Neutrophil (primary cell): ENCODE measurements around the gene STARD3NL.

Experiments
- H3K27ac ChIP-seq: fragments of 200-600 bp; sonication (generic); 2 replicates; pipeline ENCODE4 v1.5.1; 2016; ENCODE audit warnings: mild to moderate bottlenecking, moderate library complexity
- H3K27me3 ChIP-seq: fragments of 200-600 bp; sonication (generic); 2 replicates; pipeline ENCODE4 v1.6.0; 2016; ENCODE audit warnings: mild to moderate bottlenecking
- H3K36me3 ChIP-seq: fragments of 200-600 bp; sonication (generic); 2 replicates; pipeline ENCODE4 v1.5.1; 2017
- H3K4me1 ChIP-seq, 2 experiments: fragments of 200-600 bp in 1 of 2; sonication (generic) in 1 of 2; 1 replicate in 1 of 2; 2 replicates in 1 of 2; pipeline versions ENCODE4 v1.5.1 to v1.6.1; 2013 to 2016; ENCODE audit warnings: low read depth in 1 of 2, low read length in 1 of 2, mild to moderate bottlenecking in 1 of 2, moderate library complexity in 1 of 2; ENCODE audit not compliant: control insufficient read depth in 1 of 2, insufficient read depth in 1 of 2
- H3K4me3 ChIP-seq, 2 experiments: fragments of 200-600 bp in 1 of 2; sonication (generic) in 1 of 2; 1 replicate in 1 of 2; 2 replicates in 1 of 2; pipeline ENCODE4 v1.5.1; 2013 to 2016; ENCODE audit warnings: low read depth in 1 of 2, low read length in 1 of 2, mild to moderate bottlenecking in 1 of 2, moderate library complexity in 1 of 2
- H3K9me3 ChIP-seq: fragments of 200-600 bp; sonication (generic); 2 replicates; pipeline ENCODE4 v1.5.1; 2016
- CTCF ChIP-seq: fragments of 200-600 bp; sonication (generic); IDR thresholded peaks from 2 replicates; pipeline ENCODE4 v1.5.1; 2016; ENCODE audit warnings: antibody characterized with exemption

The STARD3NL gene

DNA sequence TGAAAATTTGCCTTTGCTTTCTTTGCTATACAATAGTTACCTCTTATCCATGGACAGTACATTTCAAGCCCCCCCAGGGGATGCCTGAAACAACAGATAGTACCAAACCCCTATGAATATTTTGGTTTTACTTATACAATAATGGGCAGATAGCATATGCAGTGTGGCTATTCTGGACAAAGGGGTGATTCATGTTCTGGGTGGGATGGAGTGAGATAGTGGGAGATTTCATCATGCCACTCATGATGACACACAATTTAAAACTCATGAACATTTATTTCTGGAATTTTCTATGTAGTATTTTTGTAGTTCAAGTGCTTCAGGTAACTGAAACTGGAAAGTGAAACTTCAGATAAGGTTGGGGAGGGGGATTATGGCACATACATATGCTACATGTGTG is 12.0 kb downstream of the STARD3NL start:
- H3K36me3 ChIP-seq, result no peaks in the 10 kb centered on the region
- no peak overlapping the region for H3K27ac ChIP-seq
- no peaks in the 10 kb centered on the region for H3K4me1 ChIP-seq
- no peak overlapping the region for H3K4me3 ChIP-seq
- TF ChIP-seq CTCF, result no peak
- H3K27me3 ChIP-seq, result no peaks in the 10 kb centered on the region
- H3K9me3 ChIP-seq, result no peaks in the 10 kb centered on the region

GRCh38 chr7:38191791-38192190 is 13.7 kb downstream of the STARD3NL start:
- no peaks in the 10 kb centered on the region for H3K27me3 ChIP-seq
- no peak overlapping the region for H3K4me3 ChIP-seq
- H3K9me3 ChIP-seq, result no peaks in the 10 kb centered on the region
- TF ChIP-seq CTCF, result no peak
- peaks cover 2 to 4% of the 10 kb centered on the region in 2 experiments for H3K4me1 ChIP-seq
- H3K36me3 ChIP-seq, result no peaks in the 10 kb centered on the region
- H3K27ac ChIP-seq, result no peak overlapping the region

- Histone ChIP-seq H3K4me1 (peaks cover 6% of the 10 kb centered on the region in 2 experiments), H3K27ac (no peak overlapping the region), H3K27me3 (no peaks in the 10 kb centered on the region), H3K36me3 (no peaks in the 10 kb centered on the region), H3K4me3 (no peak overlapping the region), H3K9me3 (no peaks in the 10 kb centered on the region)
- no peak for TF ChIP-seq CTCF
These were observed 14.3 kb downstream of the STARD3NL start for GRCh38 chr7:38192327-38192726.

DNA sequence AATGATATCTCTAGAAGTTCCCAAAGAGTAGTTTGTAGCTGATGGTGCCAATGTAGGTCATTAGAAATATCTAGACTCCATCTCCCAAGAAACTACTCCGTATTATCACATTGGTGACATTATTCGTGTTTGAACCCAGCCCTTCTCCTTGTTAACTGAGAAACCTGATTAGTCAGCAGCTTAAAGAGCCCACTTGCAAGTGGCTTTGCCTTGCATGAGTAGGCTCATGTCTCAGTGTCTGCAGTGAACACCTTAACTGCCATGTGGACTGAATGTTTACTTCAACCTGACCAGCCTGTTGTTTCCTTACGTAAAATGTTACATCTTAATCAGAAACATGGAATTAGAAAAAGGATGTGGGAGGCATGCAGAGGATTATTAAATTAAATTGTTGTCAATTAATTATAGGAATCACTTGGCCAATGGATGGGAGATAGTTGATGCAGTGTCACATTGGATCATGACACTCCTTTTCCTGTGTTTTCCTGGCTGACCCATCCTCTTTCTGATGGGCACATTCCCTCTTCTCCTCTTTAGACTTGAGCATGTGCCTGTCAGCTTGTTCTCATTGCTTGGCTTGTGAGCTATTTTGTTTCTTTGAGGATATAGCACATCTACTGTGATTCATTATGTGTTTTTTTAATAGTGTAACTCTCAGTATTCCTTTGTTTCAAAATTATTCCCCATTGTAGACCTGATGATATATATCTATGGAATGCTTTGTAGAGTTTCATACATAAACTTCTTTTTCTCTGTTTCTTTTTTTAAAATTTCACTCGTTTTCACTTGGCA is 18.0 kb downstream of the STARD3NL start:
- H3K27ac ChIP-seq, result no peak overlapping the region
- TF ChIP-seq CTCF, result no peak
- no peaks in the 10 kb centered on the region for H3K27me3 ChIP-seq
- no peak overlapping the region for H3K4me3 ChIP-seq
- H3K4me1 ChIP-seq, result peaks cover 6 to 13% of the 10 kb centered on the region in 2 experiments
- H3K36me3 ChIP-seq, result no peaks in the 10 kb centered on the region
- no peaks in the 10 kb centered on the region for H3K9me3 ChIP-seq

GRCh38 chr7:38198366-38198765 is 20.3 kb downstream of the STARD3NL start:
- H3K36me3 ChIP-seq, result peaks cover 6% of the 10 kb centered on the region
- peaks cover 6 to 13% of the 10 kb centered on the region in 2 experiments for H3K4me1 ChIP-seq
- no peak overlapping the region for H3K27ac ChIP-seq
- H3K4me3 ChIP-seq, result no peak overlapping the region
- TF ChIP-seq CTCF, result no peak
- H3K27me3 ChIP-seq, result no peaks in the 10 kb centered on the region
- H3K9me3 ChIP-seq, result no peaks in the 10 kb centered on the region
